CD4-positive, alpha-beta T cell treated with Interleukin-12 subunit alpha and Interleukin-12 subunit beta, for 1 hour (primary cell): ENCODE measurements around the gene INSYN2A.

Experiments used
- DNase-seq: peaks from one replicate; pipeline ENCODE4 v3.0.0-alpha.2; 2020

Gene INSYN2A

GRCh38 chr10:127196282-127197153, at the start of gene INSYN2A:
TSS of gene INSYN2A (minus strand) at chr10:127196591. CDS start at chr10:127176395, 20,196 bp downstream.
- no peak for DNase-seq

DNA sequence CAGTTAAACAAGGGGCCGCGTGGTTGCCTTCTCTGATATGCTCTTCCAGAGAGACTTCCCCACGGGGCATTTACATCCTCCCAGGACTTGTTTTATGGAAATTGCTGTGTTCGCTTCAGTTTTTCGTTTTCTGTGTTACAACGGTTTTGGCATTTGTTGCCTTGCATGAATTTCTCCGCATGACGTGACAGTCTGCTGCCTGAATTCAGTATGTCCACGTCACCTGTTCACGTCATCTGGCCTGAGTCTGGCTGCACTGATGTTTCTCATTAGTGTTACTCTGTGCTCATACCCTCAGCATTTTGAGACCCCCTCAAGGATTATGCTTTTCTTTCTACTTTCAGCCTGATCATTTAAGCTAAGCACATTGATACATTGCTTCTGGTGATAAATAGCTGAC, 49.1 kb upstream of the INSYN2A start:
- DNase-seq = no peak

- peak; percentile 15 for DNase-seq
These were observed 47.3 kb upstream of the INSYN2A start for GRCh38 chr10:127243490-127244272.

GRCh38 chr10:127242914-127243313, 46.5 kb upstream of the INSYN2A start:
- DNase-seq = no peak

DNA sequence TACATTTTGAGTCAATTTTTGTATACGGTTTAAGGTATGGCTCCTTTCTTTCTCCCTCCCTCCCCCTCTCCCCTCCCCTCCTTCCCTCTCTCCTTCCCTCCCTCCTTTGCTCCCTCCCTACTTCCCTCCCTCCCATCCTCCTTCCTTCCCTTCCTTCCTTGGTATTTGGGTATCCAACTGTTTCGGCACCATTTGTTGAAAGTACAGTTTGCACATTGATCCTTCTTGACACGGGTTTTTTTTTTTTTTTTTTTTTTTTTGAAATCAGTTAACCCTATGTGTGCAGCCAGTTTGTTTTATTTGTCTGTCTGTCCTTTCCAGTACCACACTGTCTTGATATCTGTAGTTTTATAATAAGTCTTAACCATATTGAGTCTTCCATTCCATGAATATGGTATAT, 39.9 kb upstream of the INSYN2A start:
- DNase-seq = no peak

GRCh38 chr10:127234306-127234800, 38.0 kb upstream of the INSYN2A start:
- DNase-seq = no peak

- DNase-seq = no peak
These were observed 31.9 kb upstream of the INSYN2A start for GRCh38 chr10:127228195-127228787.

- DNase-seq = no peak
These were observed 31.3 kb upstream of the INSYN2A start for GRCh38 chr10:127227663-127228062.

- DNase-seq = no peak
These were observed 30.6 kb upstream of the INSYN2A start for GRCh38 chr10:127227027-127227426.

DNA sequence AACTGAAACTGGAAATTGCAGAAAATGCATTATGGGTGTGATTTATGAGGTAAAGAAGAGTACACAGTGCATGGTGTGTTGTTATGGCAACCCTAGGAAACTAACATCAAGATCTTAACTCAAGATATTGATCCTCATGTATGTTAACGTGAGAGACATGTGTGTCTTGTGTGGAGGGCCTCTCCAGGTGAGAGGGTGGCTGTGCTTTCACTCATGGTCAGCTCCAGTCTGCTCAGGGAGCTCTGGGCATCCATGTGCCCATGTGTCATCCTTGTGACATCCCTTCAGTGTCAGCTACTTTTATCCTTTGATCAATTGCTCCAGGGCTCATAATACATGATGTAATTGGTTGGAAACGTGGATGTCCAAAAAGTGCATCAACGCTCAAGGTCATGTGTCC, 24.9 kb upstream of the INSYN2A start:
- DNase-seq = no peak

GRCh38 chr10:127218658-127219057, 22.3 kb upstream of the INSYN2A start:
- DNase-seq = no peak

DNA sequence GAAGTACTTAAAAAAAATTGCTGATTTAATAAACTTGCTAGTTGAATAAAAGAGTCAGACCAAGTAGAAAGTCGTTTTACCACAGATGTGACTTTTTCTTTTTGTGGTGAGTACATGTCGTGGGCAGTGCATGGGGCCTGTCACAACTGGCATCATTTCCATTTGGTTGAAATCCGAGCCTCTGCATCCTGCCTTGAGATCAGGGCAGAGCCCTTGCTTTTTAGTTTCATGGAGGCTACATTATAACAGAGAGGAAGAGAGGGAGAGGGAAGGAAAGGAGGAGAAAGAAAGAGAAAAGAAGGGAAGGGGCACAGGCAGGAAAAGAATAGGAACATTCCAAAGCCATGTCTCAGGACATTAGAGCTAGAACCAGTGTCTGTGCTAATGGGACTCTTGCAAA, 20.4 kb upstream of the INSYN2A start:
- no peak for DNase-seq

GRCh38 chr10:127216274-127216673, 19.9 kb upstream of the INSYN2A start:
- DNase-seq = no peak

DNA sequence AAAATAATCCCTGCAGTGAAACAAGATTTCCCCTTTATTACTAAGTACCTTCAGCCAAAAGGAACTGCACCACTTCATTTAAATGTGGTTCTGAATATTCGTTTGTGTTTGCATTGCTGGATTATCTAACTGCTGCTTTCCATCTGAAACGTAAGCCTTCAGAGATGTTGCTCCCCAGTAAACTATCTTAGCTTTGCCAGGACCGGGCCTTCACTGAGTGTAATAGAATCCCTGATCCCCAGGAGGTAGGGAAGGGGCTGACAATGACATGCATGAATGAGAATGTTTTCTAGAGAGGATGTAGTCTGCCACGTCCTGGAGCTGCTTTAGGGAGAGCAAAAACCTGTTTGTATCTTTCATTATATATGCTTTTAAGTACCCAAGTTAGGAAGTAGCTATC, 19.5 kb upstream of the INSYN2A start:
- DNase-seq = no peak

- no peak for DNase-seq
These were observed 14.6 kb upstream of the INSYN2A start for GRCh38 chr10:127210936-127211466.

- DNase-seq = no peak
These were observed 10.7 kb upstream of the INSYN2A start for GRCh38 chr10:127207081-127207480.

DNA sequence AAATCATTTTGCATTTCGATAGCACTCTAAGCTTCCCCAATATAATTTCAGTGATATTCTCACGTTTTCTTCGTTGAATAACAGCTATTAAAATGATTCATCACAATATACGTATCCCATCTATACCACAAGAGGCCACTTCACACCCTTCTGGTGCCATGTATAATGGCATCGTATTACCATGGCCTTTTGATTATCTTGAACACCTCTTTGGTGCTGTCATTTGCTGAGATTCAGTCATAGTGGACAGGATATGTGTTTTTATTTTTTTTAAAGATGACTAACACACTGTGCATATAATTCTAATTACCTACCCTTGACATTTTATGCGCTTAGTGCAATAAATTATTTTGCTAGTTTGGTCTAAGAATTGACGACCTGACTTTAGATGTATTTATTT, 6.7 kb upstream of the INSYN2A start:
- no peak for DNase-seq

DNA sequence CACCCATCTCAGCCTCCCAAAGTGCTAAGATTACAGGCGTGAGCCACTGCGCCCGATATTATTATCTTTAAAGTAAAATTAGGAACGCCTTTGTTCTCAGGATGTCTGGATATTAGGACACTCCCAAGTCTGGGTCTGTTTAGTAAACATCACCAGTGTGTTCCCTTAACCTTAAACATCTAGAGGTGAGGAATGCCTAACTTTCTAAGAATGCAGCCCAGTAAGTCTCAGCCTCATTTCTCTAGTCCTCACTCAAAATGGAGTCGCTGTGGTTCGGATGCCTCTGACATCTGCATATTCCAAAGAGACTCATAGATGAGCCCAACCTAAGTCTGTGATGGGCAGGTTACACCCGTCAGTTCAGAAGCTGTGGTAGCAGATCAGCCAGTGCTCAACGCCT, 4.3 kb upstream of the INSYN2A start:
- DNase-seq = no peak

GRCh38 chr10:127198721-127199120, 2.3 kb upstream of the INSYN2A start:
- no peak for DNase-seq

DNA sequence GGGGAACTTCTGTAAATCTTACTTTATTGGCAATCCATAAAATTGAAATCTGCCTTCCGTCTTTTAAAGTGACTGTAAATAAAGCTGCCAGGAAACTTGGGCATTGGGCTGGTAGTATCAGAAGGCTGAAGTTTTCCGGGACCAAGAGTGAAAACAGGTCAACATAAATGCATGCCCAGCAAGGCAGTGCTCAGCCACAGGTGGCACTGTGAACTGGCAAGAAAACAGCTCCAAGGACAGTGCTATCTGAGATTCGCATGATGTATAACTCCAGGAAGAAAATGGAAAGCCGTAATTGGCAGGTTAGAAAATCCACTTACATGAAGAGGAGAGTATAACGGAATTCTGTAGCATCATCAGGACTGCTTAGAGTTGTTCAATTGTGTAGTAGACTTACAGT, 1.9 kb upstream of the INSYN2A start:
- no peak for DNase-seq

- no peak for DNase-seq
These were observed 702 bp upstream of the INSYN2A start for GRCh38 chr10:127197154-127197432.

- no peak for DNase-seq
These were observed 665 bp downstream of the INSYN2A start for GRCh38 chr10:127195571-127196281.

GRCh38 chr10:127195041-127195506, 1.3 kb downstream of the INSYN2A start:
- DNase-seq = no peak
